ENCODE data around the gene MCTP1. TPM values are rescaled to one million over a fixed set of nuclear protein-coding genes. Genes with fewer than 3 reads are reported as not detected.

MCTP1 gene
- total RNA-seq, 1 experiment from 2014 or later = 7.5 TPM

- Histone ChIP-seq H3K36me3 (ENCODE audit: low read depth, low read length) (no peaks in the 10 kb centered on the region), H3F3A (ENCODE audit: low read length, unreplicated experiment) (no peaks in the 10 kb centered on the region), H3K9ac (ENCODE audit: low read length) (no peak overlapping the region), H3K9me3 (ENCODE audit: low read length) (no peaks in the 10 kb centered on the region), H3K4me2 (ENCODE audit: low read length) (no peak overlapping the region), H3K4me3 (ENCODE audit: low read length) (no peak overlapping the region), H3K27ac (ENCODE audit: low read length) (no peak overlapping the region), H2AFZ (ENCODE audit: low read length) (no peak overlapping the region), H3K27me3 (ENCODE audit: low read length) (no peaks in the 10 kb centered on the region), H4K20me1 (ENCODE audit: low read length) (no peaks in the 10 kb centered on the region), H3K9me2 (replicated peaks; ENCODE audit: low read length) (no peaks in the 10 kb centered on the region), H3K4me1 (ENCODE audit: insufficient read depth, low read length) (no peaks in the 10 kb centered on the region), H3K79me2 (ENCODE audit: low read length) (no peaks in the 10 kb centered on the region)
- no TSS peak for BruUV-seq (replicated peaks)
- no peak for ATAC-seq
- DNase-seq = no peak
- intact Hi-C loops (cut with micrococcal nuclease) = no loop called here
- no peak for TF ChIP-seq CTCF (conservative IDR thresholded peaks at IDR 0.05; ENCODE audit: low read depth, low read length)
- no peak for TF ChIP-seq EZH2phosphoT487 (IDR thresholded peaks at IDR 0.05; ENCODE audit: borderline replicate concordance, low read length)
- CTCF ChIA-PET = no interaction called here
- POLR2A ChIA-PET (ENCODE audit: unreplicated experiment) = no interaction called here
Measured at GRCh38 chr5:94810281-94810680, 474.6 kb downstream of the MCTP1 start.

GRCh38 chr5:94808497-94808896, 476.4 kb downstream of the MCTP1 start:
- H3K36me3 ChIP-seq (ENCODE audit: low read depth, low read length) = no peaks in the 10 kb centered on the region
- no peak overlapping the region for H2AFZ ChIP-seq (ENCODE audit: low read length)
- no peaks in the 10 kb centered on the region for H3K9me2 ChIP-seq (replicated peaks; ENCODE audit: low read length)
- H3K4me1 ChIP-seq (ENCODE audit: insufficient read depth, low read length) = no peaks in the 10 kb centered on the region
- no TSS peak for BruUV-seq (replicated peaks)
- intact Hi-C loops (cut with micrococcal nuclease) = no loop called here
- no peaks in the 10 kb centered on the region for H3F3A ChIP-seq (ENCODE audit: low read length, unreplicated experiment)
- ChIA-PET POLR2A (ENCODE audit: unreplicated experiment) (no interaction called here), CTCF (no interaction called here)
- DNase-seq (no peak), ATAC-seq (no peak)
- no peak overlapping the region for H3K9ac ChIP-seq (ENCODE audit: low read length)
- H3K9me3 ChIP-seq (ENCODE audit: low read length) = no peaks in the 10 kb centered on the region
- H3K27me3 ChIP-seq (ENCODE audit: low read length) = no peaks in the 10 kb centered on the region
- no peaks in the 10 kb centered on the region for H4K20me1 ChIP-seq (ENCODE audit: low read length)
- no peak overlapping the region for H3K27ac ChIP-seq (ENCODE audit: low read length)
- no peak overlapping the region for H3K4me2 ChIP-seq (ENCODE audit: low read length)
- no peaks in the 10 kb centered on the region for H3K79me2 ChIP-seq (ENCODE audit: low read length)
- TF ChIP-seq CTCF (conservative IDR thresholded peaks at IDR 0.05; ENCODE audit: low read depth, low read length) (no peak), EZH2phosphoT487 (IDR thresholded peaks at IDR 0.05; ENCODE audit: borderline replicate concordance, low read length) (no peak)
- H3K4me3 ChIP-seq (ENCODE audit: low read length) = no peak overlapping the region

- no TSS peak for BruUV-seq (replicated peaks)
- H3K9ac ChIP-seq (ENCODE audit: low read length) = no peak overlapping the region
- H3K9me3 ChIP-seq (ENCODE audit: low read length) = no peaks in the 10 kb centered on the region
- no peaks in the 10 kb centered on the region for H3K27me3 ChIP-seq (ENCODE audit: low read length)
- no peak overlapping the region for H3K4me2 ChIP-seq (ENCODE audit: low read length)
- no peaks in the 10 kb centered on the region for H3K36me3 ChIP-seq (ENCODE audit: low read depth, low read length)
- intact Hi-C loops (cut with micrococcal nuclease) = no loop called here
- no peak overlapping the region for H2AFZ ChIP-seq (ENCODE audit: low read length)
- ATAC-seq (no peak), DNase-seq (no peak)
- ChIA-PET CTCF (no interaction called here), POLR2A (ENCODE audit: unreplicated experiment) (no interaction called here)
- H4K20me1 ChIP-seq (ENCODE audit: low read length) = no peaks in the 10 kb centered on the region
- no peaks in the 10 kb centered on the region for H3F3A ChIP-seq (ENCODE audit: low read length, unreplicated experiment)
- H3K4me3 ChIP-seq (ENCODE audit: low read length) = no peak overlapping the region
- H3K4me1 ChIP-seq (ENCODE audit: insufficient read depth, low read length) = no peaks in the 10 kb centered on the region
- no peak for TF ChIP-seq EZH2 (IDR thresholded peaks at IDR 0.05; ENCODE audit: low read length, unreplicated experiment)
- TF ChIP-seq EZH2phosphoT487 (IDR thresholded peaks at IDR 0.05; ENCODE audit: borderline replicate concordance, low read length) = no peak
- TF ChIP-seq CTCF (conservative IDR thresholded peaks at IDR 0.05; ENCODE audit: low read depth, low read length) = no peak
- no peak overlapping the region for H3K27ac ChIP-seq (ENCODE audit: low read length)
- no peaks in the 10 kb centered on the region for H3K79me2 ChIP-seq (ENCODE audit: low read length)
- no peaks in the 10 kb centered on the region for H3K9me2 ChIP-seq (replicated peaks; ENCODE audit: low read length)
Measured at GRCh38 chr5:94807985-94808384, 476.9 kb downstream of the MCTP1 start.
